Upper lobe of left lung (tissue), 6 donors: ENCODE measurements around the gene GALNT4. TPM values are rescaled to one million over a fixed set of nuclear protein-coding genes. Genes with fewer than 3 reads are reported as not detected.

Experiments used
- ATAC-seq, 2 donors: fragments of 200-7000 bp; cut with Tn5 transposase; one replicate each; pipeline ENCODE4 v1.9.1; 2022; ENCODE audit warnings: mild to moderate bottlenecking in 2 of 2, moderate library complexity in 2 of 2; ENCODE audit not compliant: low FRiP score in 2 of 2
- DNase-seq, 2 donors: peaks; one replicate each; pipeline ENCODE4 v3.0.0-alpha.2; 2019 to 2020
- H3K27ac ChIP-seq, 4 donors: fragments of 200-600 bp; sonication (generic); one replicate each; pipeline ENCODE4 v1.5.1; 2016 to 2019
- H3K27me3 ChIP-seq, 4 donors: fragments of 200-600 bp; sonication (generic); one replicate each; pipeline ENCODE4 v1.5.1; 2017 to 2019
- H3K36me3 ChIP-seq, 4 donors: fragments of 200-600 bp; sonication (generic); one replicate each; pipeline ENCODE4 v1.5.1; 2016 to 2019
- H3K4me1 ChIP-seq, 4 donors: fragments of 200-600 bp; sonication (generic); one replicate each; pipeline ENCODE4 v1.5.1; 2018 to 2019
- H3K4me3 ChIP-seq, 4 donors: fragments of 200-600 bp; sonication (generic); one replicate each; pipeline ENCODE4 v1.5.1; 2017 to 2019; ENCODE audit warnings: mild to moderate bottlenecking in 2 of 4, moderate library complexity in 1 of 4
- H3K9me3 ChIP-seq, 4 donors: fragments of 200-600 bp; sonication (generic); one replicate each; pipeline ENCODE4 v1.5.1; 2018 to 2019
- EP300 ChIP-seq, 4 donors: sonication (generic); formaldehyde crosslinking; IDR thresholded peaks; one replicate each; pipeline ENCODE4 v1.5.1; 2017; ENCODE audit warnings: antibody characterized with exemption in 4 of 4, control low read depth in 2 of 4
- POLR2A ChIP-seq, 4 donors: fragments of 450-650 bp; IDR thresholded peaks; one replicate each; pipeline ENCODE4 v1.5.1; 2016 to 2017; ENCODE audit warnings: antibody characterized with exemption in 4 of 4, mild to moderate bottlenecking in 2 of 4
- POLR2AphosphoS5 ChIP-seq, 2 donors: sonication (generic); formaldehyde crosslinking; IDR thresholded peaks; one replicate each; pipeline ENCODE4 v1.5.1; 2017; ENCODE audit warnings: antibody characterized with exemption in 2 of 2
- WGBS, 2 donors: methylation state at CpG; one replicate each; pipeline ENCODE4 v1.1.5; 2017 to 2018; 5-methylcytosine and 5-hydroxymethylcytosine counted together
- total RNA-seq, 6 donors: library from RNA; depleted of rRNA in 4 of 6; stranded (reverse); fragments of >200 nt in 4 of 6; gene quantifications; one replicate each; pipeline versions ENCODE4 v1.1.0 to v1.2.1, GENCODE V29; 2016 to 2021
- TF ChIP-seq, protein P1 (sequence below), 6 experiments: fragments of 450-650 bp in 4 of 6; fragments of 200-600 bp in 2 of 6; sonication (generic) in 2 of 6; IDR thresholded peaks; one replicate each; pipeline ENCODE4 v1.5.1; 2016 to 2019; ENCODE audit warnings: antibody characterized with exemption in 6 of 6
- donor health status: DM: no; HTN: no; CAD: no; lungs with moderate emphysema.
- donor health status: DM: no; HTN: yes; CAD: no; lungs with severe emphysema.

GALNT4 gene
- total RNA-seq, 6 donors from 2014 or later, result 2.4 to 13.5 (median 7.9) TPM

DNA sequence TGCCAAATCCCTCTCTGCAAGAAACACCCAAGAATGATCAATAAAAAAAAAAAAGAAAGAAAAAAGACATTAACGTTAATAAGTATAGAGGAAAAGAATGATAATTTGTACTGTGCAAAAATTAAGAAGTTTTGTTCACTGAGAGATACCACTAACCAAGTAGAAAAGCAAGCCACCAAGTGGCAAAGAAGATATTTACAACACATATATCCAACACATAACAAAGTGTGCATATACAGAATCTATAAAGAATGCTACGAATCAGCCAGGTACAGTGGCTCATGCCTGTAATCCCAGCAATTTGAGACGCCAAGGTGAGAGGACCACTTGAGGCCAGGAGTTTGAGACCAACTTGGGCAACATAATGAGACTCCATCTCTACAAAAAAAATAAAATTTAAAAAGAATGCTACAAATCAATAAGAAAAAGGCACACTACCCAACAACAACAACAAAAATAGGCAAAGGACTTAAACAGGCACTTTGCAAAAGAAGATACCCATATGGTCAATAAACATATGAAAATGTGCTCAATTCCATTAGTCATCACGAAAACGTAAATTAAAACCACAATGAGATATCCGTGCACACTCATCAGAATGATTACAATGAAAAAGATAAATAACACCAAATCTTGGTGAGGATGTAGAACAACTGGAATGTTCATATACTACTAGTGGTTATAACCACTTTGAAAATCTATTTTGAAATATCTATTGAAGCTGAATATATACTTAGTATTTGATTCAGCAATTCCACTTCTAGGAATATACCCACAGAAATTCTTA is 19.8 kb downstream of the GALNT4 start:
- ATAC-seq, result no peak
- Histone ChIP-seq H3K27me3 (no peaks in the 10 kb centered on the region), H3K9me3 (no peaks in the 10 kb centered on the region), H3K4me1 (peaks cover 0 to 4% (median 2%) of the 10 kb centered on the region in 4 donors), H3K36me3 (peaks cover 0 to 2% (median 0%) of the 10 kb centered on the region in 4 donors), H3K27ac (no peak overlapping the region), H3K4me3 (no peak overlapping the region)
- no peak for DNase-seq
- 92 to 94% methylated on average over 6 of the region's 6 CpGs for WGBS, 2 donors
- no peak for TF ChIP-seq EP300 (IDR thresholded peaks at IDR 0.05)
- TF ChIP-seq, protein P1, sequence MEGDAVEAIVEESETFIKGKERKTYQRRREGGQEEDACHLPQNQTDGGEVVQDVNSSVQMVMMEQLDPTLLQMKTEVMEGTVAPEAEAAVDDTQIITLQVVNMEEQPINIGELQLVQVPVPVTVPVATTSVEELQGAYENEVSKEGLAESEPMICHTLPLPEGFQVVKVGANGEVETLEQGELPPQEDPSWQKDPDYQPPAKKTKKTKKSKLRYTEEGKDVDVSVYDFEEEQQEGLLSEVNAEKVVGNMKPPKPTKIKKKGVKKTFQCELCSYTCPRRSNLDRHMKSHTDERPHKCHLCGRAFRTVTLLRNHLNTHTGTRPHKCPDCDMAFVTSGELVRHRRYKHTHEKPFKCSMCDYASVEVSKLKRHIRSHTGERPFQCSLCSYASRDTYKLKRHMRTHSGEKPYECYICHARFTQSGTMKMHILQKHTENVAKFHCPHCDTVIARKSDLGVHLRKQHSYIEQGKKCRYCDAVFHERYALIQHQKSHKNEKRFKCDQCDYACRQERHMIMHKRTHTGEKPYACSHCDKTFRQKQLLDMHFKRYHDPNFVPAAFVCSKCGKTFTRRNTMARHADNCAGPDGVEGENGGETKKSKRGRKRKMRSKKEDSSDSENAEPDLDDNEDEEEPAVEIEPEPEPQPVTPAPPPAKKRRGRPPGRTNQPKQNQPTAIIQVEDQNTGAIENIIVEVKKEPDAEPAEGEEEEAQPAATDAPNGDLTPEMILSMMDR (IDR thresholded peaks at IDR 0.05), result no peak
- no peak for TF ChIP-seq POLR2A (IDR thresholded peaks at IDR 0.05)
- TF ChIP-seq POLR2AphosphoS5 (IDR thresholded peaks at IDR 0.05), result no peak

DNA sequence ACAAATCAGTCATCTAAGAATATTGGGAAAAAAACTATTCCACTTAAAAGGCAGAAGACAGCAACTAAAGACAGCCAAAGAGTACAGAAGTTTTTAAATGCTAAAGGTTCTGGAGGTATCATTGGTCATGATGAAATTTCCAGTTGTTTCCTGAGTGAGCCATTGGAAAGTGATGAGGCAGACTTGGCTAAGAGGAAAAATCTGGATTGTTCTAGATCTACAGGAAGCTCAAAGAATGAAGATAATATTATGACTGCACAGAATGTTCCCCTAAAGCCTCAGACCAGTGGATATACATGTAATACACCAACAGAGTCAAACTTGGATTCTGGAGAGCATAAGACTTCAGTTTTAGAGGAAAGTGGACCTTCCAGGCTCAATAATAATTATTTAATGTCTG is 22.8 kb downstream of the GALNT4 start:
- no peak for TF ChIP-seq POLR2A (IDR thresholded peaks at IDR 0.05)
- TF ChIP-seq EP300 (IDR thresholded peaks at IDR 0.05), result no peak
- no peak for TF ChIP-seq POLR2AphosphoS5 (IDR thresholded peaks at IDR 0.05)
- TF ChIP-seq, protein P1 (IDR thresholded peaks at IDR 0.05), result no peak
- peaks cover 0 to 6% (median 0%) of the 10 kb centered on the region in 4 donors for H3K36me3 ChIP-seq
- no peak for DNase-seq
- H3K4me3 ChIP-seq, result no peak overlapping the region
- H3K4me1 ChIP-seq, result peaks cover 0 to 4% (median 2%) of the 10 kb centered on the region in 4 donors
- no peaks in the 10 kb centered on the region for H3K27me3 ChIP-seq
- H3K9me3 ChIP-seq, result no peaks in the 10 kb centered on the region
- no peak for ATAC-seq
- no peak overlapping the region for H3K27ac ChIP-seq

DNA sequence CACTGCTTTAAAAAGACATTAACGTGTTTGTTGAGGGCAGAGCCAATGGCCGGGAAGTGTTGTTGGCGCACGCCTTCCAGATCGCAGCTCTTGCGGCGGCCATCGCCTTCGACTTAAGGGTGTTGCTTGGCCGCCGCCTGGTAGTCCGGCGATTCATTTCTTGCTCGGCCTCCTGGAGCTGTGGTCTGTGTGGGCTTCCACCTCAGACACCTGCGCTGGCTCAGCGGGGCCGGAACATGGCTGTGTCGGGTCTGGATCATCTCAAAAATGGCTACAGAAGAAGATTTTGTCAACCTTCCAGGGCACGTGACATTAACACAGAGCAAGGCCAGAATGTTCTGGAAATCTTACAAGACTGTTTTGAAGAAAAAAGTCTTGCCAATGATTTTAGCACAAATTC is 24.7 kb downstream of the GALNT4 start:
- no peaks in the 10 kb centered on the region for H3K9me3 ChIP-seq

DNA sequence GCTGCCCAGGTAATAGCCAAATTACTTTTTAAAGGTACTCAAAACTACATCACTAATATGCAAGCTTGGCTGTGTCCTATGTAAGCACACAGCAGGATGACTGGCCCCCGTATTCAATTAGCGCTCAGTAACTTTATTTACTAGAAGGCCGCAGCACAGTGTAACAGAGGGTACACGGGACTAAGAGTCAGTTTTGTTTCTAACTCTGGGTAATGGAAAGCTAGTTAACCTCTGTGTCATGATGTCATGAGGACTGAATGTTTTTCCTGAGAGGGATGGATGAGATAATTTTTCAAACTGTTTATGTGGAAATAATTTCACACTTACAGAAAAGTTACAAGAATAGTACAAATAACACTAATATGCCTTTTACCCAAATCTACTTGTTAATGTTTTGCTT is 27.1 kb downstream of the GALNT4 start:
- WGBS, 2 donors, result 85 to 93% methylated on average over 4 of the region's 4 CpGs
- H3K27me3 ChIP-seq, result no peaks in the 10 kb centered on the region
- no peak overlapping the region for H3K4me3 ChIP-seq
- no peaks in the 10 kb centered on the region for H3K4me1 ChIP-seq
- TF ChIP-seq POLR2AphosphoS5 (IDR thresholded peaks at IDR 0.05) (no peak), POLR2A (IDR thresholded peaks at IDR 0.05) (no peak), EP300 (IDR thresholded peaks at IDR 0.05) (no peak)
- TF ChIP-seq, protein P1 (IDR thresholded peaks at IDR 0.05), result no peak
- ATAC-seq (no peak), DNase-seq (no peak)
- H3K9me3 ChIP-seq, result no peaks in the 10 kb centered on the region
- peaks cover 0 to 6% (median 2%) of the 10 kb centered on the region in 4 donors for H3K36me3 ChIP-seq
- H3K27ac ChIP-seq, result no peak overlapping the region

More for the DNA sequence above, 24.7 kb downstream of the GALNT4 start:
- Histone ChIP-seq H3K4me1 (no peaks in the 10 kb centered on the region), H3K4me3 (no peak overlapping the region), H3K36me3 (peaks cover 0 to 6% (median 1%) of the 10 kb centered on the region in 4 donors), H3K27me3 (no peaks in the 10 kb centered on the region), H3K27ac (no peak overlapping the region)
- 98% methylated on average over 19 of the region's 19 CpGs for WGBS, 2 donors
- ATAC-seq (no peak), DNase-seq (peak in 1 of 2 donors; percentile 62)
- TF ChIP-seq, protein P1 (IDR thresholded peaks at IDR 0.05), result no peak
- TF ChIP-seq POLR2A (IDR thresholded peaks at IDR 0.05) (no peak), POLR2AphosphoS5 (IDR thresholded peaks at IDR 0.05) (no peak), EP300 (IDR thresholded peaks at IDR 0.05) (no peak)

DNA sequence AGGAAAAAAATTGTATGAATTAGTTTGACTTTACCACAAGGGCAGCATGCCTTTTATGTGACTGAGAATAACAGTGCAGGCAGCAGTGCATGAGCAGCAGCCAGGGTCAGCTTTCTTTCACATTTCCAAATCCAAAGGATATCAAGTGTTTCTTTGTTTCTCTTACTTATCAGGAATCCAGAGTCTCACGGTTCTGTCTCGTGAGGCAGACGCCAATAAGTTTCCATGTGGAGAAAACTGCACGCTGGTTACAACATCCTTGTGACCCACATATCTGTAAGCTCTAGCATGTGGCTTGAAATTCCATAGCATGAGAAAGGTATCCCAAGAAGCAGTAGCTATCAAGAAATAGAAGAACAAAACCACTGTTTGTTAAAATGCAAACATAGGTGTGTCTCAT is 27.6 kb downstream of the GALNT4 start:
- no peak overlapping the region for H3K4me3 ChIP-seq
- no peaks in the 10 kb centered on the region for H3K27me3 ChIP-seq
- no peaks in the 10 kb centered on the region for H3K9me3 ChIP-seq
- no peak overlapping the region for H3K27ac ChIP-seq
- no peaks in the 10 kb centered on the region for H3K4me1 ChIP-seq
- TF ChIP-seq, protein P1 (IDR thresholded peaks at IDR 0.05), result no peak
- TF ChIP-seq POLR2AphosphoS5 (IDR thresholded peaks at IDR 0.05) (no peak), EP300 (IDR thresholded peaks at IDR 0.05) (no peak), POLR2A (IDR thresholded peaks at IDR 0.05) (no peak)
- DNase-seq, result no peak
- 78 to 80% methylated on average over 4 of the region's 4 CpGs for WGBS, 2 donors
- H3K36me3 ChIP-seq, result peaks cover 0 to 6% (median 2%) of the 10 kb centered on the region in 4 donors
- ATAC-seq, result no peak
